ENCODE results near the gene CAMKMT.

Gene CAMKMT

DNA sequence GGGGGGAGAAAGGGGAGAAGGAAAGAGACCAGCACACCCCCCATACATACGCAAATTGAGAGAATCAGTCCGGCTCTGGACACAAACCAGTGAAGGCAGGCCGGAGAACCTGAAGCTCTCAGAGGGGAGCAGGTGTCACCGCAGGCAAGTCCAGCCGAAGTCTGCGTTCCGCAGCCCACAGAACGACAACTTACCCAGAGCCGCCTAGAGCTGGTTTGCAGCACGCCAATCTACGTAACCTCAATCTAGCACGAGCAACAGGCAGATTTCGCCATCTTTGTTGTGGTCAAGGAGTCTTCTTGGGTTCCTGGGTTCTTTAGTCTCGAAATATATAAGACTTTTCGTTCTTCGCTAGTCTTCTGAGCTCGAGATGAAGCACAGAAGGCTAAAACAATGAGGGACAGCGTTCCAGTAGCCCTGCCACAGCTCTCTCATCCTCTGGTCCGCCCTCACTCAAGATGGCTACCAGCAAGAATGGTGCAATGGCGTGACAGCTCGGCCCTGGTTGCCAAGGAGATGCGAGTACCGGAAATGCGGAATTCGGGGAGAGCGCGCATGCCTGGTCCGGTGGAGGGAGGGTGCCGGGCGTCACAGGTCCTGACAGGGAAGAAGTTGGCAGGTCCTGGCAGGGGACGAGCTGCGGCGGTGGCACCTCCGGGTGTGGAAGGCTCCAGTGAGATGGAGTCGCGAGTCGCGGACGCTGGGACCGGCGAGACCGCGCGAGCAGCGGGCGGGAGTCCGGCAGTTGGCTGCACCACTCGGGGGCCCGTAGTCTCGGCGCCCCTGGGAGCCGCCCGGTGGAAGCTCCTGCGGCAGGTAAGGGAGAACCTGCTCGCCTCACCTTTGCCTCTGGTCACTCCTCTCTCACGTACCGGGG, at the start of gene CAMKMT, which contains the start of gene PREPL:
CAMKMT (plus strand) TSS at position 618 of the 877 bp plus-strand sequence.
PREPL (minus strand) TSS at position 165 of the 877 bp plus-strand sequence. CDS start 15,152 bp downstream, outside the sequence.
- DNase-seq (ENCODE audit: low read depth, low spot score): peak; percentile 98

- DNase-seq (ENCODE audit: low read depth, low spot score): no peak
These were observed 47.4 kb upstream of the CAMKMT start for GRCh38 chr2:44314362-44314761.

DNA sequence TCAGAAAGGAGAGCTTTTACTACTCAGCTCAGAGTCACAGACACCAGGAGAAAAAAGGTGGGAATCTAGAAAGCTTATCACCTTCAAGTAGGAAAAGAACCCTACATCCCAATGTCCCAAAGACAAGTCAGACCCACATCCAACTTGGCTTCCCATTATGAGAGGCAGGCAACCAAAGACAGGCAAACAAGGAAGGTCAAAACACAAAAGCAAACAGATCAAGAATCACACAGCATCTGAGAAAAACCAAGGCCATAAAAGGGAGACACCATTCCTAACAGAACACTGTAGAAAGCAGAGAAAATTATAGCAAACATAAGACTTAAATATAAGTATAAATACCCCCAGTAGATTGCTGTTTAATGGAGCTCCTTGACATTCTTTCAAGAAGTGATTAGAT, 45.8 kb upstream of the CAMKMT start:
- no peak for DNase-seq (ENCODE audit: low read depth, low spot score)

- no peak for DNase-seq (ENCODE audit: low read depth, low spot score)
These were observed 40.9 kb upstream of the CAMKMT start for GRCh38 chr2:44320832-44321231.

- no peak for DNase-seq (ENCODE audit: low read depth, low spot score)
These were observed 40.4 kb upstream of the CAMKMT start for GRCh38 chr2:44321360-44321759.

GRCh38 chr2:44324971-44325426, 36.7 kb upstream of the CAMKMT start:
- DNase-seq (ENCODE audit: low read depth, low spot score): no peak

DNA sequence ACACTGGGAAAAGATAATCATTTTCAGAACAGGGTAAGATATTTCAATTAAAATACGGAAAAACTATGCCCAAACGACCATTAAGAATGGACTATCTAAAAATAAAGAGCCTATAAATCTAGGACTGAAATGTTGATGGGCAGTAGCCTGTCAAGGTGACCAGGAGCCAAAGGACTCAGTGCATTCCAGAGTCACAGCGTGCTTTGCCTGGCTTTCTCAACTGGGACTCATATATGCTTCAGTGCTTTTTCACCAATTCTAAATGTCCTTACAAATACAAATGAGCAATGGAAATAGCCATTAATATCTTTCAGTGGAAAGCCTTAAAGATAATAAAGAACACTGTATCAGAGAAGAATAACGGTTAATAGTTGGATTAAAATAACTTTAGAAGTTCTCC, 35.9 kb upstream of the CAMKMT start:
- no peak for DNase-seq (ENCODE audit: low read depth, low spot score)

- DNase-seq (ENCODE audit: low read depth, low spot score): no peak
These were observed 35.0 kb upstream of the CAMKMT start for GRCh38 chr2:44326548-44327264.

- no peak for DNase-seq (ENCODE audit: low read depth, low spot score)
These were observed 33.0 kb upstream of the CAMKMT start for GRCh38 chr2:44328750-44329149.

GRCh38 chr2:44329343-44329742, 32.4 kb upstream of the CAMKMT start:
- no peak for DNase-seq (ENCODE audit: low read depth, low spot score)

DNA sequence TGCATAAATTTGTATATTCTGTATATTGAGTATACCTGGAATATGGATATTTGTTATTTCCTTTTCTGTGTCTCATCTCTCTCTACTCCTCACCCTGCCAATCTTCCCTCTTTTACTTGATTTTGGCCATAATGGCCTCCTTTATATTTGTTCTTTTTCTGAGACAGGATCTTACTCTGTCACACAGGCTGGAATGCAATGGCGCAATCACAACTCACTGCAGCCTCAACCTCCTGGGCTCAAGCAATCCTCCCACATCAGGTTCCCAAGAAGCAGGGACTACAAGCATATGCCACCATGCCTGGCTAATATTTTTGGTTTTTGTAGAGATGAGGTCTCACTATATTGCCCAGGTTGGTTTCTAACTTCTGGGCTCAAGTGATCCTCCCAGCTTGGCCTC, 30.9 kb upstream of the CAMKMT start:
- DNase-seq (ENCODE audit: low read depth, low spot score): no peak

DNA sequence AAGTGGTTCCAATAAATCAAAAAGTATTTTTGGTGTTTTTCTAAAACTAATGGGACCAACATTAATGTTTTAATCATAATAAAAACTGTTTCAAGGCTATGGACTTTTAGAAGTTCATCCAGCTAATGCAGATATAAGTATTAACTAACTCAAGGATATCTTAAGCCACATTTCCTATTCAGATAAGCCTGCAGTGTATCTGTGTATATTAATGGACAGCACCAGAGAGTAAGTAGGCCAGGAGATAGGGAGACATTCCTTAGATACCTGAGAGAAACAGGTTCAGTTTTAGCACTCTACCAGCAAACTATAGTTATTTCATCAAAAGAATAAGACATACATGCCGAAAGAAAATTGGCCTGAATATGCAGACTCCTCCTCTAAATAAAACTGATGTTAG, 27.8 kb upstream of the CAMKMT start:
- DNase-seq (ENCODE audit: low read depth, low spot score): no peak

DNA sequence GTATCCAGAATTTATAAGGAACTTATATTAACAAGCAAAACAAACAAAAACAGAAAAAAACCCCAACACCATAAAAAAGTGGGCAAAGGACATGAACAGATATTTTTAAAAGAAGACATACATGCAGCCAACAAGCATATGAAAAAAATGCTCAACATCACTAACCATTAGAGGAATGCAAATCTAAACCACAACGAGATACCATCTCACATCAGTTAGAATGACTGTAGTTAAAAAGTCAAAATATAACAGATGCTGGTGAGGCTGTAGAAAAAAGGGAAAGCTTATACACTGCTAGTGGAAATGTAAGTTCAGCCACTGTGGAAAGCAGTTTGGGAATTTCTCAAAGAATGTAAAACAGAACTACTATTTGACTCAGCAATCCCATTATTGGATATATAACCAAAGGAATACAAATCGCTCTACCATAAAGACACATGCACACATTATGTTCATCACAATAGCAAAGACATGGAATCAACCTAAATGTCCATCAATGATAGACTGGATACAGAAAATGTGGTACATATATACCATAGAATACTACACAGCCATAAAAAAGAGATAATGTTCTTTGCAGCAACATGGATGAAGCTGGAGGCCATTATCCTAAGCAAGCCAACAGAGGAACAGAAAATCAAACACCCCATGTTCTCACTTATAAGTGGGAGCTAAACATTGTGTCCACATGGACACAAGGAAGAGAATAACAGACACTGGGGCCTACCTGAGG, 25.8 kb upstream of the CAMKMT start:
- DNase-seq (ENCODE audit: low read depth, low spot score): no peak

- no peak for DNase-seq (ENCODE audit: low read depth, low spot score)
These were observed 18.9 kb upstream of the CAMKMT start for GRCh38 chr2:44342854-44343253.

- no peak for DNase-seq (ENCODE audit: low read depth, low spot score)
These were observed 14.2 kb upstream of the CAMKMT start for GRCh38 chr2:44347526-44347925.

DNA sequence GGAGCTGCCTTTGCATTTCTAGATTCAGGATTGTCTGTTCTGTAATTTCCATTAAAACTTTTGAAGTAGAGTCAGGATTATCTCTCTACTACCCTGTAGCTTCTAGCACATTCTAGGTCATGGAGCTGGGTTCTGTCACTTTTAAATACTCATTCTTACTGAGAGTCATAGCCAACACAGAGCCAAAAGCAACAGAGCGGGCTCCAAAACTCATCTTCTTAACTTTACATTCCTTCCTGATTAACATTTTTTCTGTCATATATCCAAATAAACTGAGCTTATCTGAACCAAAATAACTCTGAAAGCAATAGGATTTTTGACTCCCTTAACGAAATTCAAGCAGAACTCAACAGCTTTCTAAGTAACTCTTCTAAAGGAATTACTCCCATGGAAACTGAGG, 13.3 kb upstream of the CAMKMT start:
- no peak for DNase-seq (ENCODE audit: low read depth, low spot score)

DNA sequence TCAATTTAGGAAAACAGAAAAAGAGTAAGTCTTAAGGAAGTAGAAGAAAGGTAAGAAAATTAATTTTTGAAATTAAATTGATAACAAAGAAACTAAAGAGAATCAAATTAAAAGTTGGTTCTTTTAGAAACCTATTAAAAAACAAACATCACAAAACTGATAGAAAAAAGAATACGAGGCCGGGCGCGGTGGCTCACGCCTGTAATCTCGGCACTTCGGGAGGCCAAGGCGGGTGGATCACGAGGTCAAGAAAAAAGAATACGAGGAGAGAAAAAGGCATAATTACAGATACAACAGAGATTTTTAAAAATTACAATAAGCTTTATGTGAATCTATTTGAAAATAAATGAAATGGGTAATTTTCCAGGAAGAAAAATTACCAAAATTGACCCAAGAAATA, 12.2 kb upstream of the CAMKMT start:
- DNase-seq (ENCODE audit: low read depth, low spot score): no peak

DNA sequence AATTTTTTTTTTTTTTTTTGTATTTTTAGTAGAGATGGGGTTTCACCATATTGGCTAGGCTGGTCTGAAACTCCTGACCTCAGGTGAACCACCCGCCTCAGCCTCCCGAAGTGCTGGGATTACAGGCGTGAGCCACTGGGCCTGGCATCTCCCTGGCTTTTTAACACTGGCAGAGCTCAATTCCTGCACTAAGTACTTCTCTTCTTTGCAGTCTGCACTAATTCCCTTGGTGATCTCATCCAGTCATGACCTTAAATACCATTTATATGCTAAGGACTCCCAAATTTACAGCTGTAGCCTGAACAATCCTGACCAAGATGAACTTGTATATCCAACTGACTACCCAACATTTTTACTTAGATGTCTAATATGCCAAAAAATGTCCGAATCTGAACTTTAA, 10.7 kb upstream of the CAMKMT start:
- no peak for DNase-seq (ENCODE audit: low read depth, low spot score)

- no peak for DNase-seq (ENCODE audit: low read depth, low spot score)
These were observed 10.1 kb upstream of the CAMKMT start for GRCh38 chr2:44351676-44352075.

- DNase-seq (ENCODE audit: low read depth, low spot score): no peak
These were observed 9.2 kb upstream of the CAMKMT start for GRCh38 chr2:44352510-44352909.

GRCh38 chr2:44354761-44355160, 7.0 kb upstream of the CAMKMT start:
- DNase-seq (ENCODE audit: low read depth, low spot score): no peak

- DNase-seq (ENCODE audit: low read depth, low spot score): no peak
These were observed 3.2 kb upstream of the CAMKMT start for GRCh38 chr2:44358503-44358902.
